ENCODE results near the gene SLCO4A1.

GRCh38 chr20:62707921-62708521 is 65.7 kb downstream of the SLCO4A1 start:
- no peak for TF ChIP-seq EP300 (IDR thresholded peaks at IDR 0.05)
- no peak for TF ChIP-seq POLR2A (IDR thresholded peaks at IDR 0.05)

Data from ovary (tissue), 1 donor.